Vagina (tissue), 2 donors: ENCODE data around the gene RITA1.

Experiments used
- POLR2AphosphoS5 ChIP-seq, 2 donors: sonication (generic); formaldehyde crosslinking; IDR thresholded peaks; one replicate each; pipeline ENCODE4 v1.9.0; 2017; ENCODE audit warnings: antibody characterized with exemption in 2 of 2, mild to moderate bottlenecking in 2 of 2, low read depth in 1 of 2; ENCODE audit not compliant: insufficient read depth in 1 of 2
- TF ChIP-seq, protein P1 (sequence below), 3 experiments: fragments of 450-650 bp in 2 of 3; fragments of 200-600 bp in 1 of 3; sonication (generic) in 1 of 3; IDR thresholded peaks; one replicate each; pipeline ENCODE4 v1.5.1; 2017 to 2019; ENCODE audit warnings: antibody characterized with exemption in 3 of 3, mild to moderate bottlenecking in 2 of 3, moderate library complexity in 2 of 3

DNA sequence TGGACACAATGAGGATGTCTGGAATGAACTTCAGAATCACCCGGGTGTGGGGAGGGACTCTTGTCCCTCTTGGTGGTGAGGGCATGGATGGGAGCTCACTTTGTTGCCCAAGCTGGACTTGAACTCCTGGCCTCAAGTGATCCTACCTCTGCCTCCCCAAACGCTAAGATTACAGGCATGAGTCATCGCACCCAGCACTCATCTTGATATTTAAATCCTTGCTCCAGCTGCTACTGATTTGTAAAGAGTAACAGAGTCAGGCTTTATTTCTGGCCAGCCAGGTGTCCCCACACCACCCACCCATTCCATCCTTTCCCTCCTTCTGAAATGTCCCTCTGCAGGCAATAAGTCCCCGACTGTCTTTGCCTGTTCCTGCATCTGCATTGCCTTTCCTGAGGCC, 5.2 kb upstream of the RITA1 start:
- TF ChIP-seq, protein P1, sequence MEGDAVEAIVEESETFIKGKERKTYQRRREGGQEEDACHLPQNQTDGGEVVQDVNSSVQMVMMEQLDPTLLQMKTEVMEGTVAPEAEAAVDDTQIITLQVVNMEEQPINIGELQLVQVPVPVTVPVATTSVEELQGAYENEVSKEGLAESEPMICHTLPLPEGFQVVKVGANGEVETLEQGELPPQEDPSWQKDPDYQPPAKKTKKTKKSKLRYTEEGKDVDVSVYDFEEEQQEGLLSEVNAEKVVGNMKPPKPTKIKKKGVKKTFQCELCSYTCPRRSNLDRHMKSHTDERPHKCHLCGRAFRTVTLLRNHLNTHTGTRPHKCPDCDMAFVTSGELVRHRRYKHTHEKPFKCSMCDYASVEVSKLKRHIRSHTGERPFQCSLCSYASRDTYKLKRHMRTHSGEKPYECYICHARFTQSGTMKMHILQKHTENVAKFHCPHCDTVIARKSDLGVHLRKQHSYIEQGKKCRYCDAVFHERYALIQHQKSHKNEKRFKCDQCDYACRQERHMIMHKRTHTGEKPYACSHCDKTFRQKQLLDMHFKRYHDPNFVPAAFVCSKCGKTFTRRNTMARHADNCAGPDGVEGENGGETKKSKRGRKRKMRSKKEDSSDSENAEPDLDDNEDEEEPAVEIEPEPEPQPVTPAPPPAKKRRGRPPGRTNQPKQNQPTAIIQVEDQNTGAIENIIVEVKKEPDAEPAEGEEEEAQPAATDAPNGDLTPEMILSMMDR (IDR thresholded peaks at IDR 0.05): no peak
- TF ChIP-seq POLR2AphosphoS5 (IDR thresholded peaks at IDR 0.05; ENCODE audit: insufficient read depth in 1 of 2, low read depth in 1 of 2): no peak
